Activated CD8-positive, alpha-beta memory T cell treated with anti-CD3 and anti-CD28 coated beads, Interleukin-2, amount 10 ng/mL, durations not matched to agents 7 days and 5 days (primary cell): ENCODE results near the gene STPG1. TPM values are rescaled to one million over a fixed set of nuclear protein-coding genes. Genes with fewer than 3 reads are reported as not detected.

Experiments
- ATAC-seq: fragments of 150-1000 bp; cut with Tn5 transposase; one replicate; pipeline ENCODE4 v1.10.0; 2021; ENCODE audit warnings: moderate library complexity
- CTCF ChIA-PET: fragments of 350-600 bp; sonication (Branson Sonifier 250); formaldehyde crosslinking; loops from one replicate; lab custom pipeline; 2021; ENCODE audit warnings: antibody characterized with exemption; lab: Charles Lee
- DNase-seq: peaks from one replicate; pipeline ENCODE4 v3.0.0-alpha.2; 2020
- H3K27ac Mint-ChIP-seq: one replicate; pipeline ENCODE4 v1.8.0; 2021; ENCODE audit warnings: mild to moderate bottlenecking, mixed read lengths
- H3K27me3 Mint-ChIP-seq: one replicate; pipeline ENCODE4 v1.8.0; 2021; ENCODE audit warnings: mixed read lengths
- H3K36me3 Mint-ChIP-seq: one replicate; pipeline ENCODE4 v1.8.0; 2021; ENCODE audit warnings: mild to moderate bottlenecking, mixed read lengths
- H3K4me1 Mint-ChIP-seq: one replicate; pipeline ENCODE4 v1.8.0; 2021; ENCODE audit warnings: mixed read lengths
- H3K4me3 Mint-ChIP-seq: one replicate; pipeline ENCODE4 v1.8.0; 2021; ENCODE audit warnings: mild to moderate bottlenecking, moderate library complexity, mixed read lengths
- H3K9me3 Mint-ChIP-seq: one replicate; pipeline ENCODE4 v1.8.0; 2022; ENCODE audit warnings: low read depth, mixed read lengths
- total RNA-seq, 2 experiments: library from RNA; stranded (reverse); gene quantifications; one replicate each; pipeline ENCODE4 v1.2.3, GENCODE V29; 2021

Gene STPG1
- total RNA-seq, 2 experiments from 2014 or later = 5.6 to 9.2 TPM

GRCh38 chr1:24322470-24323177 is 91.0 kb downstream of the STPG1 start:
- peaks cover 1% of the 10 kb centered on the region for H3K36me3 Mint-ChIP-seq
- CTCF ChIA-PET = interaction anchor here (1.2 to 4.1 kb wide), 10 partner anchors 58 to 173 kb away, joined by 3 to 35 read pairs (median 4); no protein-coding TSS in a partner anchor
- H3K9me3 Mint-ChIP-seq = no peaks in the 10 kb centered on the region
- DNase-seq = no peak
- peak overlapping the region; percentile 42 for H3K27ac Mint-ChIP-seq
- H3K4me1 Mint-ChIP-seq = peaks cover 44% of the 10 kb centered on the region
- peaks cover 94% of the 10 kb centered on the region for H3K27me3 Mint-ChIP-seq
- no peak for ATAC-seq
- peak overlapping the region; percentile 53 for H3K4me3 Mint-ChIP-seq

GRCh38 chr1:24321697-24322469 is 91.7 kb downstream of the STPG1 start:
- Mint-ChIP-seq H3K27ac (peak overlapping the region; percentile 72), H3K36me3 (peaks cover 1% of the 10 kb centered on the region), H3K9me3 (no peaks in the 10 kb centered on the region), H3K27me3 (peaks cover 94% of the 10 kb centered on the region), H3K4me3 (peak overlapping the region; percentile 53), H3K4me1 (peaks cover 44% of the 10 kb centered on the region)
- CTCF ChIA-PET = interaction anchor here (1.2 to 4.1 kb wide), 9 partner anchors 59 to 172 kb away, joined by 3 to 35 read pairs (median 5); no protein-coding TSS in a partner anchor
- DNase-seq = peak; percentile 84
- peak; percentile 69 for ATAC-seq

- Mint-ChIP-seq H3K9me3 (no peaks in the 10 kb centered on the region), H3K36me3 (peaks cover 1% of the 10 kb centered on the region), H3K27me3 (peaks cover 92% of the 10 kb centered on the region), H3K4me3 (peak overlapping the region; percentile 51), H3K27ac (peak overlapping the region; percentile 72), H3K4me1 (peaks cover 44% of the 10 kb centered on the region)
- DNase-seq (peak; percentile 69), ATAC-seq (peak; percentile 34)
- CTCF ChIA-PET = interaction anchor here (1.2 to 4.1 kb wide), 10 partner anchors 45 to 171 kb away, joined by 3 to 35 read pairs (median 4); no protein-coding TSS in a partner anchor
Observed at GRCh38 chr1:24321126-24321525, 92.5 kb downstream of the STPG1 start.

- Mint-ChIP-seq H3K4me3 (no peak overlapping the region), H3K4me1 (peaks cover 42% of the 10 kb centered on the region), H3K27ac (no peak overlapping the region), H3K9me3 (no peaks in the 10 kb centered on the region), H3K36me3 (peaks cover 1% of the 10 kb centered on the region), H3K27me3 (peaks cover 86% of the 10 kb centered on the region)
- CTCF ChIA-PET = interaction anchor here (1.5 to 4.1 kb wide), 6 partner anchors 11 to 121 kb away, joined by 3 to 35 read pairs (median 11); no protein-coding TSS in a partner anchor
- no peak for DNase-seq
- ATAC-seq = no peak
Observed at GRCh38 chr1:24319962-24320361, 93.6 kb downstream of the STPG1 start.

GRCh38 chr1:24319312-24319863 is 94.2 kb downstream of the STPG1 start, which contains the start of gene GRHL3:
Gene GRHL3 (plus strand): TSS chr1:24319357. CDS start chr1:24319552, 195 bp downstream.
- ATAC-seq (no peak), DNase-seq (no peak)
- Mint-ChIP-seq H3K4me3 (peak within 1 kb of the TSS; percentile 5), H3K4me1 (peaks cover 42% of the 10 kb centered on the region), H3K27ac (no peak within 1 kb of the TSS), H3K36me3 (peaks cover 1% of the 10 kb centered on the region), H3K27me3 (peaks cover 81% of the 10 kb centered on the region), H3K9me3 (no peaks in the 10 kb centered on the region)
- CTCF ChIA-PET = interaction anchor here (1.6 to 4.1 kb wide), 4 partner anchors 10 to 120 kb away, joined by 4 to 20 read pairs (median 11); no protein-coding TSS in a partner anchor

- H3K4me3 Mint-ChIP-seq = no peak overlapping the region
- H3K9me3 Mint-ChIP-seq = no peaks in the 10 kb centered on the region
- H3K36me3 Mint-ChIP-seq = peaks cover 1% of the 10 kb centered on the region
- H3K27ac Mint-ChIP-seq = no peak overlapping the region
- CTCF ChIA-PET = interaction anchor here (0.8 to 4.1 kb wide), 4 partner anchors 10 to 117 kb away, joined by 3 to 20 read pairs (median 10); no protein-coding TSS in a partner anchor
- H3K4me1 Mint-ChIP-seq = peaks cover 42% of the 10 kb centered on the region
- no peak for DNase-seq
- peaks cover 75% of the 10 kb centered on the region for H3K27me3 Mint-ChIP-seq
- no peak for ATAC-seq
Observed at GRCh38 chr1:24318615-24319311, 94.8 kb downstream of the STPG1 start.

- no peak for DNase-seq
- CTCF ChIA-PET = interaction anchor here (0.8 kb wide), 1 partner anchor 23 kb away, joined by 3 read pairs; no protein-coding TSS in a partner anchor
Observed at GRCh38 chr1:24317956-24318614, 95.5 kb downstream of the STPG1 start.

GRCh38 chr1:24317081-24317480 is 96.5 kb downstream of the STPG1 start:
- Mint-ChIP-seq H3K36me3 (peaks cover 1% of the 10 kb centered on the region), H3K9me3 (no peaks in the 10 kb centered on the region), H3K4me1 (peaks cover 35% of the 10 kb centered on the region), H3K4me3 (no peak overlapping the region), H3K27ac (no peak overlapping the region), H3K27me3 (peaks cover 59% of the 10 kb centered on the region)
- CTCF ChIA-PET = interaction anchor here (1.0 kb wide), 1 partner anchor 115 kb away, joined by 3 read pairs; no protein-coding TSS in a partner anchor
- ATAC-seq (no peak), DNase-seq (no peak)

More at GRCh38 chr1:24317956-24318614, 95.5 kb downstream of the STPG1 start:
- H3K27me3 Mint-ChIP-seq = peaks cover 69% of the 10 kb centered on the region
- no peak for ATAC-seq
- H3K9me3 Mint-ChIP-seq = no peaks in the 10 kb centered on the region
- no peak overlapping the region for H3K4me3 Mint-ChIP-seq
- H3K4me1 Mint-ChIP-seq = peaks cover 42% of the 10 kb centered on the region
- no peak overlapping the region for H3K27ac Mint-ChIP-seq
- peaks cover 1% of the 10 kb centered on the region for H3K36me3 Mint-ChIP-seq

GRCh38 chr1:24316645-24317044 is 96.9 kb downstream of the STPG1 start:
- ATAC-seq = no peak
- Mint-ChIP-seq H3K36me3 (peaks cover 1% of the 10 kb centered on the region), H3K4me1 (peaks cover 34% of the 10 kb centered on the region), H3K27me3 (peaks cover 59% of the 10 kb centered on the region), H3K27ac (no peak overlapping the region), H3K4me3 (no peak overlapping the region), H3K9me3 (no peaks in the 10 kb centered on the region)
- CTCF ChIA-PET = interaction anchor here (1.0 to 1.3 kb wide), 2 partner anchors 75 to 115 kb away, joined by 3 to 4 read pairs; no protein-coding TSS in a partner anchor
- no peak for DNase-seq

- CTCF ChIA-PET = interaction anchor here (1.3 kb wide), 1 partner anchor 76 kb away, joined by 4 read pairs; no protein-coding TSS in a partner anchor
- peaks cover 1% of the 10 kb centered on the region for H3K36me3 Mint-ChIP-seq
- no peak for ATAC-seq
- no peak overlapping the region for H3K4me3 Mint-ChIP-seq
- H3K27ac Mint-ChIP-seq = no peak overlapping the region
- H3K27me3 Mint-ChIP-seq = peaks cover 46% of the 10 kb centered on the region
- no peaks in the 10 kb centered on the region for H3K9me3 Mint-ChIP-seq
- H3K4me1 Mint-ChIP-seq = peaks cover 22% of the 10 kb centered on the region
- DNase-seq = no peak
Observed at GRCh38 chr1:24315391-24315790, 98.2 kb downstream of the STPG1 start.

- peaks cover 25% of the 10 kb centered on the region for H3K27me3 Mint-ChIP-seq
- DNase-seq (no peak), ATAC-seq (no peak)
- no peak overlapping the region for H3K4me3 Mint-ChIP-seq
- H3K4me1 Mint-ChIP-seq = no peaks in the 10 kb centered on the region
- H3K27ac Mint-ChIP-seq = no peak overlapping the region
- H3K9me3 Mint-ChIP-seq = no peaks in the 10 kb centered on the region
- H3K36me3 Mint-ChIP-seq = no peaks in the 10 kb centered on the region
- CTCF ChIA-PET = no interaction called here
Observed at GRCh38 chr1:24311741-24312140, 101.8 kb downstream of the STPG1 start.

- no peak for ATAC-seq
- no peak overlapping the region for H3K4me3 Mint-ChIP-seq
- no peak for DNase-seq
- H3K4me1 Mint-ChIP-seq = no peaks in the 10 kb centered on the region
- peaks cover 22% of the 10 kb centered on the region for H3K27me3 Mint-ChIP-seq
- CTCF ChIA-PET = interaction anchor here (3.7 kb wide), 1 partner anchor 80 kb away, joined by 15 read pairs; no protein-coding TSS in a partner anchor
- H3K36me3 Mint-ChIP-seq = no peaks in the 10 kb centered on the region
- H3K9me3 Mint-ChIP-seq = no peaks in the 10 kb centered on the region
- H3K27ac Mint-ChIP-seq = no peak overlapping the region
Observed at GRCh38 chr1:24311234-24311633, 102.3 kb downstream of the STPG1 start.
